IMR-90 (cell line): ENCODE results near the gene UBE2V1. TPM values are rescaled to one million over a fixed set of nuclear protein-coding genes. Genes with fewer than 3 reads are reported as not detected.

Experiments
- ATAC-seq: fragments of 200-7000 bp; cut with Tn5 transposase; 2 replicates; pipeline ENCODE4 v1.9.1; 2020; ENCODE audit warnings: low read depth, mild to moderate bottlenecking, moderate library complexity
- BruUV-seq: library from RNA; stranded (reverse); fragments of 400-500 nt; replicated peaks from 2 replicates; lab custom pipeline; 2021; lab: Mats Ljungman, UMichigan
- CTCF ChIA-PET: fragments of 300-600 bp; formaldehyde crosslinking; extraction: SDS; loops from one replicate; lab custom pipeline; 2021; ENCODE audit warnings: antibody characterized with exemption; lab: Yijun Ruan, JAX
- POLR2A ChIA-PET: fragments of 300-600 bp; sonication (Branson Sonifier 250); formaldehyde crosslinking; loops from one replicate; lab custom pipeline; 2022; ENCODE audit warnings: antibody characterized with exemption; ENCODE audit not compliant: unreplicated experiment; lab: Charles Lee
- DNase-seq: peaks from one replicate; pipeline ENCODE4 v3.0.0; 2013
- H2AFZ ChIP-seq: replicated peaks from 2 replicates; pipeline ENCODE3; 2013; ENCODE audit warnings: low read length, mild to moderate bottlenecking; ENCODE audit not compliant: poor library complexity
- H2AK5ac ChIP-seq: 2 replicates; pipeline ENCODE4 v1.6.1; 2013; ENCODE audit warnings: low read depth, low read length, inconsistent platforms
- H2AK9ac ChIP-seq: replicated peaks from 2 replicates; pipeline ENCODE3; 2013; ENCODE audit warnings: mild to moderate bottlenecking, low read depth, low read length, moderate library complexity; ENCODE audit not compliant: poor library complexity
- H2BK120ac ChIP-seq: 2 replicates; pipeline ENCODE4 v1.6.1; 2013; ENCODE audit warnings: low read depth, low read length, inconsistent platforms
- H2BK15ac ChIP-seq: 3 replicates; pipeline ENCODE4 v1.6.1; 2013; ENCODE audit warnings: low read depth, low read length, inconsistent platforms
- H2BK20ac ChIP-seq: 2 replicates; pipeline ENCODE4 v1.6.1; 2013; ENCODE audit warnings: low read depth, mild to moderate bottlenecking, inconsistent platforms, low read length, moderate library complexity
- H2BK5ac ChIP-seq: 2 replicates; pipeline ENCODE4 v1.6.1; 2013; ENCODE audit warnings: mild to moderate bottlenecking, low read depth, low read length, inconsistent platforms; ENCODE audit not compliant: poor library complexity, severe bottlenecking
- H3K14ac ChIP-seq: replicated peaks from 2 replicates; pipeline ENCODE4 v1.6.1; 2013; ENCODE audit warnings: low read depth, low read length, inconsistent platforms
- H3K18ac ChIP-seq: 2 replicates; pipeline ENCODE4 v1.6.1; 2013; ENCODE audit warnings: low read depth, low read length, control low read depth
- H3K23ac ChIP-seq: 2 replicates; pipeline ENCODE4 v1.6.1; 2013; ENCODE audit warnings: low read depth, low read length, inconsistent platforms
- H3K27ac ChIP-seq: 2 replicates; pipeline ENCODE4 v1.5.1; 2013; ENCODE audit warnings: mild to moderate bottlenecking, control low read depth, low read length; ENCODE audit not compliant: insufficient read depth
- H3K27me3 ChIP-seq: 2 replicates; pipeline ENCODE4 v1.6.1; 2013; ENCODE audit warnings: low read length; ENCODE audit not compliant: control insufficient read depth, insufficient read depth
- H3K36me3 ChIP-seq: 2 replicates; pipeline ENCODE4 v1.6.1; 2013; ENCODE audit warnings: low read length, mixed read lengths; ENCODE audit not compliant: control insufficient read depth, insufficient read depth
- H3K4ac ChIP-seq: 2 replicates; pipeline ENCODE4 v1.6.1; 2013; ENCODE audit warnings: low read depth, low read length, inconsistent platforms
- H3K4me1 ChIP-seq: 2 replicates; pipeline ENCODE4 v1.6.1; 2013; ENCODE audit warnings: low read length, mixed read lengths; ENCODE audit not compliant: control insufficient read depth, insufficient read depth
- H3K4me2 ChIP-seq: 2 replicates; pipeline ENCODE4 v1.6.1; 2013; ENCODE audit warnings: low read depth, mild to moderate bottlenecking, control low read depth, low read length, moderate library complexity
- H3K4me3 ChIP-seq: 2 replicates; pipeline ENCODE4 v1.5.1; 2013; ENCODE audit warnings: low read depth, mild to moderate bottlenecking, control low read depth, low read length, moderate library complexity; ENCODE audit not compliant: insufficient read depth
- H3K56ac ChIP-seq: 2 replicates; pipeline ENCODE4 v1.6.1; 2013; ENCODE audit warnings: low read length, inconsistent platforms; ENCODE audit not compliant: insufficient read depth; ENCODE audit errors: extremely low read depth
- H3K79me1 ChIP-seq, 2 experiments: 2 replicates each; pipeline ENCODE4 v1.6.1; 2013; ENCODE audit warnings: low read length in 2 of 2, inconsistent platforms in 1 of 2, low read depth in 1 of 2
- H3K9ac ChIP-seq: 2 replicates; pipeline ENCODE4 v1.6.1; 2013; ENCODE audit warnings: low read depth, low read length, control low read depth
- H3K9me1 ChIP-seq: 2 replicates; pipeline ENCODE4 v1.6.1; 2013; ENCODE audit warnings: low read length, inconsistent platforms; ENCODE audit not compliant: insufficient read depth
- H3K9me3 ChIP-seq: 2 replicates; pipeline ENCODE4 v1.6.1; 2013; ENCODE audit warnings: low read length; ENCODE audit not compliant: control insufficient read depth, insufficient read depth
- H4K20me1 ChIP-seq: 2 replicates; pipeline ENCODE4 v1.6.1; 2013; ENCODE audit warnings: low read length, inconsistent platforms; ENCODE audit not compliant: insufficient read depth
- H4K5ac ChIP-seq: 2 replicates; pipeline ENCODE4 v1.6.1; 2013; ENCODE audit warnings: mild to moderate bottlenecking, low read depth, low read length, control low read depth
- H4K8ac ChIP-seq, 2 experiments: 2 replicates each; pipeline ENCODE4 v1.6.1; 2013; ENCODE audit warnings: low read depth in 2 of 2, low read length in 2 of 2, control low read depth in 1 of 2, inconsistent platforms in 1 of 2
- H4K91ac ChIP-seq: 2 replicates; pipeline ENCODE4 v1.6.1; 2013; ENCODE audit warnings: low read depth, low read length, inconsistent platforms; ENCODE audit not compliant: insufficient read depth
- BHLHE40 ChIP-seq: fragments of 150-350 bp; IDR thresholded peaks from 2 replicates; pipeline ENCODE4 v1.6.1; 2016; ENCODE audit warnings: mild to moderate bottlenecking, low read depth, low read length
- MAFK ChIP-seq: IDR thresholded peaks from 2 replicates; pipeline ENCODE4 v1.6.1; 2012; ENCODE audit warnings: low read depth, low read length, improper control_type of control experiment
- MXI1 ChIP-seq: IDR thresholded peaks from 2 replicates; pipeline ENCODE4 v1.6.1; 2012; ENCODE audit warnings: low read depth, mild to moderate bottlenecking, low read length, moderate library complexity, borderline replicate concordance
- RCOR1 ChIP-seq: IDR thresholded peaks from 2 replicates; pipeline ENCODE4 v1.6.1; 2012; ENCODE audit warnings: mild to moderate bottlenecking, low read length, improper control_type of control experiment; ENCODE audit not compliant: insufficient replicate concordance
- RFX5 ChIP-seq: IDR thresholded peaks from 2 replicates; pipeline ENCODE4 v1.8.0; 2012; ENCODE audit warnings: low read depth, mild to moderate bottlenecking, low read length, moderate library complexity
- SMC3 ChIP-seq: fragments of 150-350 bp; IDR thresholded peaks from 2 replicates; pipeline ENCODE4 v1.6.1; 2016; ENCODE audit warnings: low read depth, mild to moderate bottlenecking, antibody characterized with exemption, low read length, moderate library complexity
- USF2 ChIP-seq: fragments of 150-350 bp; IDR thresholded peaks from 2 replicates; pipeline ENCODE4 v1.6.1; 2017; ENCODE audit warnings: mild to moderate bottlenecking, antibody characterized with exemption, low read length, low read depth
- WGBS, 2 experiments: methylation state at CpG; one replicate each; pipeline versions ENCODE4 v1.1.5 to v1.1.7; 2013; ENCODE audit warnings: missing lambda C conversion rate in 2 of 2; ENCODE audit not compliant: insufficient read length in 1 of 2; ENCODE audit errors: extremely low coverage in 2 of 2; 5-methylcytosine and 5-hydroxymethylcytosine counted together
- dilution Hi-C: fragments of 300-500 bp; cut with HindIII; formaldehyde crosslinking; loops from one replicate; pipeline ENCODE4 v1.14.3; 2018; ENCODE audit warnings: low sequenced_read_pairs; ENCODE audit not compliant: unreplicated experiment
- in situ Hi-C: fragments of 300-500 bp; cut with MboI; formaldehyde crosslinking; loops from 3 replicates; pipeline ENCODE4 v1.14.3; 2019; ENCODE audit warnings: low sequenced_read_pairs, inconsistent platforms, mixed read lengths
- intact Hi-C: fragments of 100-400 bp; cut with micrococcal nuclease; formaldehyde crosslinking; loops from 2 replicates; pipeline ENCODE4 v1.10.0; 2022
- polyA plus RNA-seq, 3 experiments: library from polyadenylated mRNA; depleted of rRNA; stranded (reverse); fragments of >200 nt; gene quantifications; 2 replicates each; pipeline ENCODE4 v1.2.3, GENCODE V29; 2012; ENCODE audit warnings: low replicate concordance in 1 of 3
- total RNA-seq: library from RNA; depleted of rRNA; stranded (reverse); fragments of >200 nt; gene quantifications from 2 replicates; pipeline ENCODE4 v1.2.3, GENCODE V29; 2012
- TF ChIP-seq, protein P1 (sequence below): fragments of 150-350 bp; IDR thresholded peaks from 2 replicates; pipeline ENCODE4 v1.6.1; 2016; ENCODE audit warnings: low read depth, mild to moderate bottlenecking, low read length, moderate library complexity, borderline replicate concordance

The UBE2V1 gene
- total and polyA plus RNA-seq, 2 of the 4 experiments (the other 2 are of a cell fraction): 20.1 to 138 TPM

DNA sequence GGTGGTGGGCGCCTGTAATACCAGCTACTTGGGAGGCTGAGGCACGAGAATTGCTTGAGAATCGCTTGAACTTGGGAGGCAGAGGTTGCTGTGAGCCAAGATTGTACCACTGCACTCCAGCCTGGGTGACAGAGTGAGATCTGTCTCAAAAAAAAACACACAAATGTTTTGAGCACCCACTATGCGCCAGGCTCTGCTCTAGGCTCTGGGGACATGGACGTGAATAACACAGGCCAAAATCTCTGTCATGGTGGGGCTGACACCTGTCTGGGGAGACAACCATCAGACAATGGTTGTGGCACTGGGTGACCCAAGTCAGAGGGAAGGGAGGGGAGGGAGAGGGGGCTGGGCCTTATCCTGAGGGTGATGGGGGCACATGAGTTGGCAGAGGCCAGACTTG, 62.7 kb downstream of the UBE2V1 start:
- no peak overlapping the region for H3K18ac ChIP-seq
- intact Hi-C loops: no loop called here
- no peak overlapping the region for H4K8ac ChIP-seq
- H3K9me1 ChIP-seq: 0 out of 2 replicates have a peak, but pooled peaks cover 3% of the 10 kb centered on the region
- no TSS peak for BruUV-seq
- H3K27me3 ChIP-seq: no peaks in the 10 kb centered on the region
- H4K5ac ChIP-seq: no peak overlapping the region
- 83% methylated on average over 2 of the region's 5 CpGs; no CpG with 5 or more reads in 1 of the 2 experiments for WGBS, 2 experiments
- no peak overlapping the region for H3K4ac ChIP-seq
- in situ Hi-C loops: no loop called here
- H2AFZ ChIP-seq: no peak overlapping the region
- TF ChIP-seq RFX5 (no peak), RCOR1 (no peak), MXI1 (no peak), BHLHE40 (no peak), SMC3 (no peak), MAFK (no peak), USF2 (no peak)
- TF ChIP-seq, protein P1, sequence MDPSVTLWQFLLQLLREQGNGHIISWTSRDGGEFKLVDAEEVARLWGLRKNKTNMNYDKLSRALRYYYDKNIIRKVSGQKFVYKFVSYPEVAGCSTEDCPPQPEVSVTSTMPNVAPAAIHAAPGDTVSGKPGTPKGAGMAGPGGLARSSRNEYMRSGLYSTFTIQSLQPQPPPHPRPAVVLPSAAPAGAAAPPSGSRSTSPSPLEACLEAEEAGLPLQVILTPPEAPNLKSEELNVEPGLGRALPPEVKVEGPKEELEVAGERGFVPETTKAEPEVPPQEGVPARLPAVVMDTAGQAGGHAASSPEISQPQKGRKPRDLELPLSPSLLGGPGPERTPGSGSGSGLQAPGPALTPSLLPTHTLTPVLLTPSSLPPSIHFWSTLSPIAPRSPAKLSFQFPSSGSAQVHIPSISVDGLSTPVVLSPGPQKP: no peak
- no peak overlapping the region for H3K56ac ChIP-seq
- dilution Hi-C loops: no loop called here
- ChIA-PET CTCF (no interaction called here), POLR2A (no interaction called here)
- peaks cover 14% of the 10 kb centered on the region for H3K4me1 ChIP-seq
- peak overlapping the region; percentile 75 for H2AK5ac ChIP-seq
- no peak overlapping the region for H3K4me2 ChIP-seq
- H3K79me1 ChIP-seq: no peaks in the 10 kb centered on the region
- H4K20me1 ChIP-seq: no peaks in the 10 kb centered on the region
- no peak overlapping the region for H2BK15ac ChIP-seq
- no peak overlapping the region for H4K91ac ChIP-seq
- DNase-seq: no peak
- no peak overlapping the region for H3K14ac ChIP-seq
- no peaks in the 10 kb centered on the region for H3K9me3 ChIP-seq
- H3K23ac ChIP-seq: no peak overlapping the region
- H2BK20ac ChIP-seq: no peak overlapping the region
- H2AK9ac ChIP-seq: no peak overlapping the region
- no peak for ATAC-seq
- H3K36me3 ChIP-seq: no peaks in the 10 kb centered on the region
- no peak overlapping the region for H3K9ac ChIP-seq
- no peak overlapping the region for H3K27ac ChIP-seq
- H3K4me3 ChIP-seq: no peak overlapping the region
- H2BK120ac ChIP-seq: no peak overlapping the region
- H2BK5ac ChIP-seq: no peak overlapping the region
